Type B pancreatic cell (in vitro differentiated cells): ENCODE measurements around the gene PATL2. TPM values are rescaled to one million over a fixed set of nuclear protein-coding genes. Genes with fewer than 3 reads are reported as not detected.
"Not testable (repeated sequence)": the region's sequence is repeated elsewhere in the genome, so short reads cannot be mapped to it uniquely, and the experiment has no call there.

Experiments used
- DNase-seq: peaks from one replicate; pipeline ENCODE4 v3.0.0; 2021; ENCODE audit warnings: mixed read lengths; ENCODE audit not compliant: unreplicated experiment; ENCODE audit errors: extremely low spot score
- H3K27ac Mint-ChIP-seq: 2 replicates; pipeline ENCODE4 v1.8.0; 2021; ENCODE audit warnings: mild to moderate bottlenecking, mixed read lengths
- H3K27me3 Mint-ChIP-seq: 2 replicates; pipeline ENCODE4 v1.8.0; 2021; ENCODE audit warnings: mixed read lengths
- H3K36me3 Mint-ChIP-seq: 2 replicates; pipeline ENCODE4 v1.8.0; 2021; ENCODE audit warnings: mixed read lengths
- H3K4me1 Mint-ChIP-seq: one replicate; pipeline ENCODE4 v1.8.0; 2021; ENCODE audit warnings: mixed read lengths; ENCODE audit not compliant: unreplicated experiment
- H3K4me3 Mint-ChIP-seq: 2 replicates; pipeline ENCODE4 v1.8.0; 2021; ENCODE audit warnings: mild to moderate bottlenecking, mixed read lengths
- H3K9me3 Mint-ChIP-seq: 2 replicates; pipeline ENCODE4 v1.8.0; 2021; ENCODE audit warnings: mixed read lengths
- CTCF ChIP-seq: fragments of 200-600 bp; sonication (generic); conservative IDR thresholded peaks from 2 replicates; pipeline ENCODE4 v1.5.0; 2021; ENCODE audit warnings: antibody characterized with exemption, mild to moderate bottlenecking
- total RNA-seq: library from RNA; stranded (reverse); gene quantifications from 2 replicates; pipeline ENCODE4 v1.2.1, GENCODE V29; 2021; ENCODE audit warnings: low replicate concordance

The PATL2 gene
- total RNA-seq, 1 donor from 2014 or later = 1.2 TPM

- H3K36me3 Mint-ChIP-seq = peaks cover 44% of the 10 kb centered on the region
- H3K27ac Mint-ChIP-seq = no peak overlapping the region
- H3K9me3 Mint-ChIP-seq = peaks cover 10% of the 10 kb centered on the region
- H3K27me3 Mint-ChIP-seq = no peaks in the 10 kb centered on the region
- no peak for DNase-seq
- no peak overlapping the region for H3K4me3 Mint-ChIP-seq
- H3K4me1 Mint-ChIP-seq = no peaks in the 10 kb centered on the region
- no peak for TF ChIP-seq CTCF
Observed at GRCh38 chr15:44647637-44648036, 63.5 kb downstream of the PATL2 start.

GRCh38 chr15:44647036-44647435, 64.1 kb downstream of the PATL2 start:
- Mint-ChIP-seq H3K36me3 (peaks cover 44% of the 10 kb centered on the region), H3K9me3 (peaks cover 10% of the 10 kb centered on the region), H3K4me1 (no peaks in the 10 kb centered on the region), H3K27me3 (no peaks in the 10 kb centered on the region), H3K4me3 (no peak overlapping the region), H3K27ac (no peak overlapping the region)
- TF ChIP-seq CTCF = no peak
- DNase-seq = no peak

- Mint-ChIP-seq H3K27ac (no peak overlapping the region), H3K4me3 (no peak overlapping the region), H3K4me1 (no peaks in the 10 kb centered on the region), H3K36me3 (peaks cover 46% of the 10 kb centered on the region), H3K9me3 (peaks cover 10% of the 10 kb centered on the region), H3K27me3 (no peaks in the 10 kb centered on the region)
- DNase-seq = no peak
- TF ChIP-seq CTCF = no peak
Observed at GRCh38 chr15:44646460-44646859, 64.7 kb downstream of the PATL2 start.

- H3K36me3 Mint-ChIP-seq = peaks cover 40% of the 10 kb centered on the region
- no peak for DNase-seq
- no peaks in the 10 kb centered on the region for H3K27me3 Mint-ChIP-seq
- peaks cover 9% of the 10 kb centered on the region for H3K9me3 Mint-ChIP-seq
- TF ChIP-seq CTCF = no peak
- H3K27ac Mint-ChIP-seq = no peak overlapping the region
- no peak overlapping the region for H3K4me3 Mint-ChIP-seq
- no peaks in the 10 kb centered on the region for H3K4me1 Mint-ChIP-seq
Observed at GRCh38 chr15:44641651-44642050, 69.5 kb downstream of the PATL2 start.

- no peak overlapping the region for H3K27ac Mint-ChIP-seq
- H3K36me3 Mint-ChIP-seq = peaks cover 19% of the 10 kb centered on the region
- no peak overlapping the region for H3K4me3 Mint-ChIP-seq
- TF ChIP-seq CTCF = no peak
- no peak for DNase-seq
- H3K9me3 Mint-ChIP-seq = no peaks in the 10 kb centered on the region
- H3K27me3 Mint-ChIP-seq = no peaks in the 10 kb centered on the region
- no peaks in the 10 kb centered on the region for H3K4me1 Mint-ChIP-seq
Observed at GRCh38 chr15:44636976-44637375, 74.1 kb downstream of the PATL2 start.

- TF ChIP-seq CTCF = no peak
- Mint-ChIP-seq H3K36me3 (peaks cover 24% of the 10 kb centered on the region), H3K4me3 (no peak overlapping the region), H3K4me1 (no peaks in the 10 kb centered on the region), H3K9me3 (no peaks in the 10 kb centered on the region), H3K27ac (no peak overlapping the region), H3K27me3 (no peaks in the 10 kb centered on the region)
- no peak for DNase-seq
Observed at GRCh38 chr15:44633603-44634002, 77.5 kb downstream of the PATL2 start.

- H3K9me3 Mint-ChIP-seq, H3K27ac Mint-ChIP-seq, H3K4me3 Mint-ChIP-seq, DNase-seq, H3K4me1 Mint-ChIP-seq, H3K27me3 Mint-ChIP-seq: not testable (repeated sequence)
- H3K36me3 Mint-ChIP-seq = peaks cover 18% of the 10 kb centered on the region
Observed at GRCh38 chr15:44625286-44625685, 85.8 kb downstream of the PATL2 start.
